Retinal pigment epithelial cell (primary cell): Measurements from ENCODE around the gene RAMP3.
A peak's percentile ranks its signal among the peaks of the same experiment; 100 is the strongest.

Experiments
- DNase-seq: peaks from one replicate; pipeline ENCODE4 v3.0.0-alpha.2; 2010; ENCODE audit warnings: low read depth
- H3K4me3 ChIP-seq: 2 replicates; pipeline ENCODE4 v1.5.1; 2011; ENCODE audit warnings: mild to moderate bottlenecking, low read length, control low read depth, moderate library complexity
- TF ChIP-seq, protein P1 (sequence below): conservative IDR thresholded peaks from 2 replicates; pipeline ENCODE4 v1.5.1; 2011; ENCODE audit warnings: low read depth, low read length, control low read depth, inconsistent platforms

The RAMP3 gene

DNA sequence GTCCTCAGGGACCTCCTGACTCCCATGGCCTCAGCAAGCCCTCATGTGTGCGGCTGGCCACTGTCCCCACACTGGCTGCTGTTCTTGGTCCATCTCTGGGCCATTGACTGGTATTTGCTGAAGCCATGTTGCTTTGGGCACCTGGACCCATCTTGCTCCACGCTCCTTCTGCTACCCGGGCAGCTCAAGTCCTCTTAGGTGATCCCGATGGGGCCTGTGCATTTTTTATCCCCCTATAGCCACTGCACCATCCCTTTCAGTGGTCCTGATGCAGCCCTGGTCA is 16.7 kb downstream of the RAMP3 start:
- TF ChIP-seq, protein P1, sequence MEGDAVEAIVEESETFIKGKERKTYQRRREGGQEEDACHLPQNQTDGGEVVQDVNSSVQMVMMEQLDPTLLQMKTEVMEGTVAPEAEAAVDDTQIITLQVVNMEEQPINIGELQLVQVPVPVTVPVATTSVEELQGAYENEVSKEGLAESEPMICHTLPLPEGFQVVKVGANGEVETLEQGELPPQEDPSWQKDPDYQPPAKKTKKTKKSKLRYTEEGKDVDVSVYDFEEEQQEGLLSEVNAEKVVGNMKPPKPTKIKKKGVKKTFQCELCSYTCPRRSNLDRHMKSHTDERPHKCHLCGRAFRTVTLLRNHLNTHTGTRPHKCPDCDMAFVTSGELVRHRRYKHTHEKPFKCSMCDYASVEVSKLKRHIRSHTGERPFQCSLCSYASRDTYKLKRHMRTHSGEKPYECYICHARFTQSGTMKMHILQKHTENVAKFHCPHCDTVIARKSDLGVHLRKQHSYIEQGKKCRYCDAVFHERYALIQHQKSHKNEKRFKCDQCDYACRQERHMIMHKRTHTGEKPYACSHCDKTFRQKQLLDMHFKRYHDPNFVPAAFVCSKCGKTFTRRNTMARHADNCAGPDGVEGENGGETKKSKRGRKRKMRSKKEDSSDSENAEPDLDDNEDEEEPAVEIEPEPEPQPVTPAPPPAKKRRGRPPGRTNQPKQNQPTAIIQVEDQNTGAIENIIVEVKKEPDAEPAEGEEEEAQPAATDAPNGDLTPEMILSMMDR: no peak
- DNase-seq: no peak

DNA sequence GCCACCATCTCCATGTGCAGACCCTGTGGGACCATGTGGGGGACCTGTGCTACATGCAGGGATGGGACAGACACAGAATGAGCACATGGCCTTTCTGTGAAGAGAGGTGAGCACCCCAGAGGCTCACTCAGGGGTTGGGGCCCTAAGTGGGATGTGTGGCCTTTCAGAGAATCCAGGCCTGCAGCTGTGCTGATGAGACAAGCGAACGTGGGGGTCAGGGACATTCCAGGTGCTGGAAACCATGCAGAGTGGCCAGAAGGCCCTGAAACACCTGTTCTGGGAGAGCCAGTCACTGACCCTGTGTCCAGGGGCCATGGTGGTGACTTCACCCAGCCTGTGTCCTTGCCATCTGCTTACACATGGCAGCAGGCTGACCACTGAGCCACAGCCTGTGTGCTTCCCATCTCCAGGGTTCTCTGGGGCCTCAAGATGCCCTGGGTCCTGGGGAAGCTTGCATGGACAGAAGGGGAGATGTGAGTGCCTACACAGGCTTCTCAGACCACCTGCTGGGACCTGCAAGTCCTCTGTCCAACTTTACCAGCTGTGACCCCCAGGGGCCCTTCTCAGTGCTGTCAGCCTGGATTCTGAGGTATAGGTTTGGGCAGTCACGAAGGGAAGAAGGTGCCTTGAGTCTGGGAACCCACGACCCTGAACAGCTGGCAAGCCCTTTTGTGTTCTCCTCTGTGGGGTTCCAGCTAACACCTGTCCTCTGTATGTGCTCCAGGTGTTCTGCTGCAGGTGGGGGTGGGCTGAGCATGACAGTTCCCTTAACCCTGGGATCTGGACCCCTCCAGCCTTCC is 17.6 kb downstream of the RAMP3 start:
- DNase-seq: no peak
- no peak overlapping the region for H3K4me3 ChIP-seq
- TF ChIP-seq, protein P1: no peak

More for the DNA sequence above, 16.7 kb downstream of the RAMP3 start:
- no peak overlapping the region for H3K4me3 ChIP-seq

DNA sequence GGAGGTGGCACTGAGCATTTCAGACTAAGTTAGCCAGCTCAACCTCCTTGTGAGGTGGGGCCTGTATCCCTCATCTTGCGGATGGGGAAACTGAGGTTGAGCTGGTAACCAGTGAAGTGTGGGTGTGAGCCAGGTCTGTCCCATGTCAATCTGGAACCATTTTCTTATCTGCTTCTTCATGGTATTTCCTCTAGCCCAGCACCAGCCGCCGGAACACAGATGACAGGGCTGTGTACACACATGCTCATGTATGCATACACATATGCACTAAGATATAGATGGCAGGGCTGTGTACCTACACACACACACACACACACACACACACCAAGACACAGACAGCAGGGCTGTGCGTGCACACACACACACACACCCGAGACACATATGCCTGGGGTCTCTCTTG is 18.5 kb downstream of the RAMP3 start:
- TF ChIP-seq, protein P1: no peak
- DNase-seq: no peak
- H3K4me3 ChIP-seq: no peak overlapping the region

DNA sequence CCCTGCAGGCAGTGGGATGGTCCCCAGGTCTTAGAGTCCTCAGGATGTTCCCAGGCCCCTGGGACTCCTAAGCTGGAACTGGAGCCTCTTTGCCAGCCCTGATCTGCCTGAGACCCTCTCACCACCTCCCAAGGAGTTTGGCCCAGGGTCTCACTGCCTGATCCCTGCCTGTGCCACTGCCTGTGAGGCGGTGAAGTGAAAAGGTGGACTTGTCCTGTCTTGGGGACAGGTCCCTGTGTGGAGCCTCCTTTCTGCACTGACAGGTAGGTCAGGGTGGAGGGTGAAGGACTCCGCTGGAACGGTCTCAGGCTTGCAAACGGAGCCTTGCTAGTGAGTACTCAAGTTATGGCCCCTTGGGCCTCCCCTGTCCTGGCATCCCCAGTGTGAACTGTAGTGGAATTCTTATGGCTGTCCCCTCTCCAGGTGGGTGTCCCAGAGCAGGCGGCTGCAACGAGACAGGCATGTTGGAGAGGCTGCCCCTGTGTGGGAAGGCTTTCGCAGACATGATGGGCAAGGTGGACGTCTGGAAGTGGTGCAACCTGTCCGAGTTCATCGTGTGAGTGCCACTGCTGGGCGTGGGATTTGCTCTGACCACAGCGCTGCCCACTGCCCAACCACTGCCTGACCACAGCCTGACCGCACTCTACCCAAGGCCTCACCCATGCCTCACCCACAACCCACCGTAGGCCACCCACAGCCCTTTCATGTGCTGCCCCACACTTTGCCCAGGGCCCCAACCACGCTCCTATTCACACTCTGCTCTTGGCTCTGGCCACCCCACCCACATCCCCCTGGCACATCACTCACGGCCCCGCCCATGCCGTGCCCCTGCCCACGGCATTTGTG is 19.5 kb downstream of the RAMP3 start:
- H3K4me3 ChIP-seq: no peak overlapping the region
- no peak for DNase-seq
- TF ChIP-seq, protein P1: no peak

DNA sequence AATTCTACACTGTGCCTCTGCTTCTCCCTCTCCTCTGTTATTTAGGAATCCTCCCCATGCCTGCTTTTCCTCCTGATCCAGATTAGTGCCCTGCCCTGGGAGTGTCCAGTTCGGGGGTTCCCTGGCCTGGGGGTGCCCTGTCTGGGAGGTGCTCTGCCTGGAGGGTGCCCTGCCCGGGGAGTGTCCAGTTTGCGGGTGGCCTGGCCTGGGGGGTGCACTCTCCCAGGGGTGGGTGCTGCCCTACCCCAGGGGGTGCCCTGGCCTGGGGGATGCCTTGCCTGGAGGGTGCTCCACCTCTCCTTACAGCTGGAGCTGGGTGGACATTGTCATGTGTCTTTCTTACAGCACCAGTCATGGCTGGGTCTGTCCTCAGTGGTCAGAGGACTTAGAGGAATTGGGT is 20.2 kb downstream of the RAMP3 start:
- TF ChIP-seq, protein P1: no peak
- no peak overlapping the region for H3K4me3 ChIP-seq
- DNase-seq: no peak

DNA sequence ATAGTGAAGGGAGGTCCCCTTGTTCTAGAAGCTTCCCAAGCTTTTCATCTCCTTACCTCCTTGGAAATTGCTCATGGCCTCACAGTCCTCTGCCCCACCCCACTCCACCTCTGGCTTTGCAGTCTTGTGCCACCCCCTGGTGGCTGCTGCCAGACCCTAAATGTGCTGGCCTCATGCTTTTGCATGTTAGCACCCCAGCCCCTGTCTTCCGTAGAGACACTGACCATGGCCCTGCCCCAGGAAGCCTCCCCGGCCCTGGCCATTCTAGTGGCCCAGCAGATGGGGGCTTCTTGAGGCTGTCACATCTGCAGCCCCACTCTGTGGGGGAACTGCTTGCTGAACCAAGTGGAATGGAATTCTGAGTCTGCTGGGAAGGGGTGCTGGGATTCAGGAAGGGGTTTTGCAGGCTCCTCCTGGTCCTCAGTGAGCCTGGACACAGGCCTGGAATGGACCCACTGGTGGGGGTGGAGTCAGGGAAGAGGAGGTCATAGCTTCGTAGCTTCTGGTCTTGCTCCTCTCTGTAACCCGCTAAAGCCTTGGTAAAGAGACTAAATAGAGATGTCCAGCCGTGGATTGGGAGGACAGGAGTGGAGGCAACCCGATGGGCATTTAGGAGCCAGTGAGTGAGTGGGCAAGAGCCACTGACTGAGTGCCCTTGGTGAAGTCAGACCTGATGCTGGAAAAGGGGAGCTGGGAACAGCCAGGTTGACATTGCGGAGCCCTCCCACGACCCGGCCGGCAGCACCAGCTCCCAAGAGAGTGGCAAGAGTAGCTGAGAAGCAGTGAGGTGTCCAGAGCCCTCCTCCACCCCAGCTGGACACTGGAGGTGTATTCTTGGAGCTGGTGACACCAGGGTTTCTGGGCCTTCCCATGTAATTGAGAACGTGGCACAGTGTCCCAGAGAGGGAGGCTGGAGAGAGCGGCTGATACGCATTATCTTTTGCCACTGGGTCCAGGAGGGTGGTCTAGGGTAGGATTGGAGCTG is 20.9 kb downstream of the RAMP3 start:
- no peak for DNase-seq
- TF ChIP-seq, protein P1: peak; percentile 33
- no peak overlapping the region for H3K4me3 ChIP-seq
